Left forelimb (tissue), 1 donor: ENCODE data around the gene ANKRD29.
A peak's percentile ranks its signal among the peaks of the same experiment; 100 is the strongest.

Experiments used
- DNase-seq: peaks from one replicate; pipeline ENCODE4 v3.0.0-alpha.2; 2018; ENCODE audit warnings: low spot score

The ANKRD29 gene, protein sequence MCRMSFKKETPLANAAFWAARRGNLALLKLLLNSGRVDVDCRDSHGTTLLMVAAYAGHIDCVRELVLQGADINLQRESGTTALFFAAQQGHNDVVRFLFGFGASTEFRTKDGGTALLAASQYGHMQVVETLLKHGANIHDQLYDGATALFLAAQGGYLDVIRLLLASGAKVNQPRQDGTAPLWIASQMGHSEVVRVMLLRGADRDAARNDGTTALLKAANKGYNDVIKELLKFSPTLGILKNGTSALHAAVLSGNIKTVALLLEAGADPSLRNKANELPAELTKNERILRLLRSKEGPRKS

DNA sequence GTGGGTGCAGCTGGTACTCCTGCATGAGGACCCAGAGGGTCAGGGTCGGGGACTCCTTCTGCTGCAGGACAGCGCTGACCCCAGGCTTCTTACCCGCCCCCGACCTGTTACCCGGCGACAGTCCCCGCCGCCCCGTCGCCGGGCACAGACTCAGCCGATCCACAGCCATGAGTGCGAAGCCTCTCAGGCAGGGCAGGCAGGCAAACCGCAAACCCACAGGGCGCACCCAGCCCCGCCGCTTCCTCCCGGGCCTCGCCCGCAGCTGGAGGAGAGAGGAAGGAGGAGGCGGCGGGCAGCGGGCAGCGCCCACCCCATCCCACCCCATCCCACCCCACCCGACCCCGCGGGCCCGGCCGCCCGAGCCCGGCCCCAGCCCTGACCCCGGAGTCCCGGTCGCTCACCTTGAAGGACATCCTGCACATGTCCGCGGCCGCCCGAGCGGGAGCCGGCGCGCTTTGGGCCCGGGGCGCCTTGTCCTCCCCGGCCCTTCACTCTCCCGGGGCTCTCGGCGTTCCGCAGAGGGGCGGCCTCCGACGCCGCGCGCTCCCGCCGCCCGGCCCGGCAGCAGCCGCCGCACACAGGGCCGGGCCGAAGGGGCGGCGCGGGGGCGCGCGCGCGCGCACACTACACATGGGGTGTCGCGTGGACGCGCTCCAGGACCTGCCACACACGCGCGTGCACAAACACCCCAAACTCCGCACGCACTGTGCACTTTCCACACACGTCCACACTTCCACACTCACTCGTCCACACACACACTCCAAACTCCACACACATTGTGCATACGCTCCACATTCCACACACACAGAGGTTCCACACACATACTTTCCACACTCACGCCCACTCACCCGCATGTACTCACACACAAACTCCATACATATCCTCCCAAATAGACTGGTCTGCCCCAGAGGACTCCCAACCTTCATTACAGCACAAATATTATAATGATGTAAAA, at the start of gene ANKRD29:
ANKRD29 (minus strand) TSS at position 603 of the 955 bp plus-strand sequence; CDS start at position 422, 181 bp downstream.
- no peak for DNase-seq

DNA sequence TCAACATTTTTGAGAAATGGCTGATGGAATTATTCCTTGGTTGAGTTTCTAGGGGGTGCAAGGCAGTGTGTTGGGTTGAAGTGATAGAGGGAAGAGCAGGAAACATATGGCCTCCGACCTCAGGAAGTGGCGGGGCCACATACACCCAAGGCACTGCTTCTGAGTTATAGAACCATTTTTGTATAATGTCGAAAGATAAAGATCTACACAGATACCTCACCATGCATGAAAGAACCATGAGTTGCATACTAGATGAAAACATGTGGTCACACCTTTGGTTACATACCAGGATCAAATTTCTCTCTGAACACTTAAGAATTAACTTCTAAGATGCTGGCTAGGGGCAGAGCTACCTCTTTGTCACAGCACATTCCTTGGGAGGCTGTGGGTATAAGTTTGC, 49.7 kb upstream of the ANKRD29 start:
- DNase-seq, result no peak

DNA sequence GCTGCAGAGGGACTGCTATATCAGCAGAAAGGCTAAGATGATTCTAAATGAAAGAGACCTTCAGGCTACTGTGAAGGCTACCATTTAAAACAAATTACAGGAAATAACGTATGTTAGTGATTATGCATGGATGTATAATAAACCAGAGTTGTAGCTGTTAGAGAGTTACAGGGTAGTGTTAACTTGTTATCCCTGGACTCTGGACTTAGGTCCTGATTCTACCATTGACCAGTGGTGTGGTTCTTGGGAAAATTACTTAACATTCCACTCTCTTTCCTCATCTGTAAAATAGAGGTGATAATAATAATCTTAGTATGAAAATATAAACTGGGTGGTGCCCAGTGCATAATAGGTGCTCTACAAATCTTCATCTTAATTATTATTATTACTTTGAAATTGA, 48.7 kb upstream of the ANKRD29 start:
- no peak for DNase-seq

DNA sequence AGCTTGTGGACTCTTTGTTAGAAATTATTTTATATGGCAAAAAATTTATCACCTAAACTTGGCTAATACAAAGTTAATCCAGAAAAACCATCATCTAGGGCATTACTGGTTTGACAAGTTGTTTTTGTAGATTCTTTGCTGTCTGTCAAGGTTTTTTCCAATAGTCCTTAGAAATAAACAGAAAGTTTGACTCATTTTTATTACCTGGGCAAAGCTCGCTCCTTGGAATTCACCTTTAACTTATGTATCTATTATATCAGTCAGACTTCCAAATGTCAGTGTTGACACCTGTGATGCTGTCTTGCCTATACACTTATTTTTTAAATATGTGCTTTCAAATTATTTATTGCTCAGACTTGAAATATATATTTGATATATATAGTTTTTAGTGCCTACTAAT, 48.2 kb upstream of the ANKRD29 start:
- no peak for DNase-seq

DNA sequence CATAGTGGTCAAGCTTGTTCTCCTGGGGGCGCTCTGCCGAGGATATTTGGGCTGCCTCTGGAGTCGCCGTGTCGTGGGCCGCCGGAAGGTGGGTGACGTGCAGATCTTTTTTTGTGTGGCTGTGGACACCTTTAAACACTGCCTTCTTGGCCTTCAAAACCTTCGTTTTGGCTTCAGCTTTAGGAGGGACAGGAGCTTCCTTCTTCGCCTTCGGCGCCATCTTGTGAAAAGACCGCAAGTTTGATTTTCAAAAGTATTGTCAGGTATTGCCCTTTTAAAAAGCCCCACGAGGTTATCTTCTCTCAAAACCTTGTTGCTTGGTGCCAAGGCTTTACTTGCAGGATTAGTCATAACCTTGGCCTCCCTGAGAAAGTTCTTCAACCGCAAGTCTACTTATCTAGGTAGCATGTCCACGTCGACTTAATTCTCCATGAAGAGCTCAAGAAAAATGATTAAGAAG, 47.4 kb upstream of the ANKRD29 start:
- no peak for DNase-seq

DNA sequence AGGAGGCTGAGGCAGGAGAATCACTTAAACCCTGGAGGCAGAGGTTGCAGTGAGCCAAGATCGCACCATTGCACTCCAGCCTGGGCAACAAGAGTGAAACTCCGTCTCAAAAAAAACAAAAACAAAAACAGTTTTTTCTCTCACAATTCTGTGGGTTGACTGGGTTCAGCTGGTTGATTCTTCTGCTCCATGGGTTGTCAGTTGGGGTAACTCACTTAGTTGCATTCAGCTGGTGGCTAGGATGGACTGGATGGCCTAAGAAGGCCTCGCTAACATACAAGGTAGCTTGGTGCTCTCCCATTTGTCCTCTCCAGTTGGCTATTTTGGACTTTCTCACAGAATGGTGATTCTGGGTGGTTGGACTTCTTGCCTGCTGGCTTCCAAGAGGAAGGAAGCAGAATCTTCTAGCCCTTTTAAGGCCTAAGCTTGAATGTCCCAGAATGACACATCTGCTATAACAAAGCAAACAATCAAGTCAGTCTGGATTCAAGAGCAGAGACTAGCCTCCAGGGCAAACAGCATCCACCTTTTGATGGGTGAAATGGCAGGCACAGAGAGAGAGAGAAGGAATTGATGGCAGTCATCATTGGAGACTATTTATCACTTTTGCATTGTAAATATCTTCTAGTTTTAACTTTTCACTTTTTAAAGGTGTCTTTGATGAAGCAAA, 44.4 kb upstream of the ANKRD29 start:
- no peak for DNase-seq

DNA sequence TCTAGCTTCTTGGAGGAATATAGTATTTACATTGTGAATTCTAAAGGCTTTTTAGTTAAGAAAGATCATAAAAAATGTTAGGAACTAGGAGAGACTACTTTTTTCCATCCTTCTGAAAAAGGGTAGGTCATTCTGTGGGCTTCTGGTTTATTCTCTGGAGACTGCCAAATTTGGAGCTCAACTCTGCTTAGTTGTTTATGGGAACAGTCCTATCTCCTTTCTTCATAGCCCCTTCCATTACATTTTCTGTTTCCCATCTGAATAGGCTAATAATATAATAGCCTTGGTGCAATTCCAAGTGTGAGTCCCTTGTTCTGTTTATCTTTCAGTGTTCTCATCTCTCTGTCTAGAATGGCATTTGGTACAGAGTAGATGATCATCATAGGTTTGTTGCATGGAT, 42.1 kb upstream of the ANKRD29 start:
- DNase-seq, result no peak

DNA sequence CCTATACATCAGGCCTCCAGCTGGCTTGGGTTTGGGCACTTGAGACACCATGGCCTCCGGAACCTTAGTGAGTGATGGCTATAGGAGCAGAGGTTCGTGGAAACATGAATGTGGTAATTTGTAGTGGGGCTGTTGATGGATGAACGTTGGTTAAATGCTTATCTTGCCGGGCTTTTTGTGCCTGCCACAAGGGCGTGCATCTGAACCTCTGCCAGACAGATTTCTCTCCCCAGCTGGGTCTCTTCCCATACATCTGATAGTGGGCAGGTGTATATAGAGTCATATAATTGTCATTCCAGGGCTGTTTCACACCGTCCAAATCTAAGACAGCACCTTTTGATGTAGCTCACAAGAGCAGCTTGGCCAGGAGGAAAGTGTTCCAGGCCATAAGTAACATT, 41.3 kb upstream of the ANKRD29 start:
- DNase-seq, result no peak

DNA sequence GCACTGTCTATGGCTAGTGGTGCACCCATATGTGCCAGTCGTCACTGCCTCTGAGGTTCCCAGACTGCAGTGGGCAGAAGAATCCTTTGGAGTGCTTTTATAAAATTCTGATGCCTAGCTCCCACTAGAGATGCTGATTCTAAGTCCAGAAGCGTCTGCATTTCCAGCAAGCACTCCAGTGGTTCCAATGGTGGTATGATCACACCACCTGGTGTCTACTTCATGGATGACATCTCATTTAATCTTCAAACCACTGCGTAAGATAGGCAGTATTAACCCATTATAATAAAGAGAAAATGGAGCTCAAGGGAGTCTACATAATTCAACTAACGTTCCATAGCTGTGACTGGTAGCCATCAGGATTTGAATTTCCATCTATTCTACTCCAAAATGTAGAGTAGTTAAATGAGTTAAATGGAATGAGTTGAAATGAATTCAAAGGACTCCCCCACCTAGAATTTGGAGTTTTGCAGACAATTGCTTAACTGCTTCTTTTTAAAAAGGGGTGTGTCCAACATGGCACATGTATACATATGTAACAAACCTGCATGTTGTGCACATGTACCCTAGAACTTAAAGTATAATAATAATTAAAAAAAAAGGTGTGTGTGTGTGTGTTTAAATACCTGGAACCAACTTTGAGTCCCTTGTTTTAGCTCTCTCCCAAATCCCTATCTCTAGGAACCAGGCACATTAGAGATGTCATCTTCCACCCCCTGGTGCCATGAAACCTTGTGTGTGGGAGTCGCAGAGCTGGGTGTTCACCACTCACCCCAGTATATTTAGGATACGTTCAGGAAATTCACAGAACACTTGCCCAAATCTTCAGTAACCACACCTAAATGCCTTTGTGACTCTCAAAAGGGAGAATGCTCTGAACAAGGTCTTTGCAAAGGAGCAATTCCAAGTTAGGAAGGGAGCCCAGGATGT, 40.6 kb upstream of the ANKRD29 start:
- DNase-seq, result no peak

DNA sequence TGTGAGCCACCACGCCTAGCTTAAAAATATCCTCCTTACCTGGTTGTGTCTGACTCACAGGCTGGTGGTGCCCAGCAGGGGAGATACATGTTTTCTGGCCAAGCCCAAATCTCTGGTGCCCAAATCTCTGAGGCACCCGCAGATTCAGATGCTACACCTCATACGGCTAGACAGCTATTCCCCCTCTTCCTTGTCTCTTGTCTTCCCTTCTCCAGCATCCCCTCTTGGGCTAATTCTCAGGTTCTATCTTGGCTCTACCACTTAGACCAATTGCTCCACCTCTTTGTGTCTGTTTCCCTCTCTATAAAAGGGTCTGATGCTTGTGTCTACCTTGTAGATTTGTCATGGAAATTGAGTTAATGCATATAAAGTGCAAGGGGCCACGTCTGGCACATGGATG, 39.9 kb upstream of the ANKRD29 start:
- DNase-seq, result no peak

DNA sequence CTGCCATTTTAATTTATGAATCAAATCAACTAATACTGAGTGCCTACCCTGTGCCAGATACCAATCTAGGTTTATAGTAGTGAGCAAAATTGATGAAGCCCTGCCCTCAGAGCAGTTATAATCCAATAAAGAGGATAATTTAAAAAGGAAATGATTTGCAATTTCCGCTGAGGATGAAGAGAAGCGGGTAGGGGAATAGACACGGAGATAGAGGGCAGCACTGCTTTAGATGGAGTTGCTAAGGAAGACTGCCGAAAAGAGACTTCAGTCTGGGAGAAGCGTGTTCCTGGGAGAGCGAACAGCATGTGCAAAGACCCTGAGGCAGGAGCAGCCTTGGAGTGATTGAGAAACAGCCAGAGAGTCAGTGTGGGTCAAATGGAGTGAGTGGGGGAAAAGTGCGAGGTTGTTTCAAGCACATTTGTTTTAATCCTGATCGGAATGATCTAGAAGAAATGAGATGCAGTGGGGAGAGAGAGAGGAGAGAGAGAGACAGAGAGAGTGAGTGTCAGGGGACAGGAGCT, 38.9 kb upstream of the ANKRD29 start:
- DNase-seq, result no peak

DNA sequence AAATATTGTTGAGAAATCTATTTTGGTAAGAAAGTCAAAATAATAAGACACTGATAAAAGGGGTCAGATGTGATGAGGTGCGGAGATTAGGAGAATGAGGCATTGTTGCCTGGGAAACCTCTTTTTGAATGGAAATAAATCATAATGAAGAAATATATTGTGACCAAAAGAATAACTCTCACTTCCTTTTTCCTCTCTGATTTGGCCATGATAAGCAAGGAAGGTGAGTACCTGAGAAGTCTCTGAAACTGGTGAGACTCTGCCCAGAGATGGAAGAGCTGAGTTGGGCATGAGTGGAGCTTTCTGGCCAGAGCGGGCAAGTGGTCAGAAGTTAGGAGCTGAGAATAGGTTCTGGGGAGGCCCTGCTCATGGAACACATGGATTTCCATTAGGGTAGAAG, 38.3 kb upstream of the ANKRD29 start:
- no peak for DNase-seq

DNA sequence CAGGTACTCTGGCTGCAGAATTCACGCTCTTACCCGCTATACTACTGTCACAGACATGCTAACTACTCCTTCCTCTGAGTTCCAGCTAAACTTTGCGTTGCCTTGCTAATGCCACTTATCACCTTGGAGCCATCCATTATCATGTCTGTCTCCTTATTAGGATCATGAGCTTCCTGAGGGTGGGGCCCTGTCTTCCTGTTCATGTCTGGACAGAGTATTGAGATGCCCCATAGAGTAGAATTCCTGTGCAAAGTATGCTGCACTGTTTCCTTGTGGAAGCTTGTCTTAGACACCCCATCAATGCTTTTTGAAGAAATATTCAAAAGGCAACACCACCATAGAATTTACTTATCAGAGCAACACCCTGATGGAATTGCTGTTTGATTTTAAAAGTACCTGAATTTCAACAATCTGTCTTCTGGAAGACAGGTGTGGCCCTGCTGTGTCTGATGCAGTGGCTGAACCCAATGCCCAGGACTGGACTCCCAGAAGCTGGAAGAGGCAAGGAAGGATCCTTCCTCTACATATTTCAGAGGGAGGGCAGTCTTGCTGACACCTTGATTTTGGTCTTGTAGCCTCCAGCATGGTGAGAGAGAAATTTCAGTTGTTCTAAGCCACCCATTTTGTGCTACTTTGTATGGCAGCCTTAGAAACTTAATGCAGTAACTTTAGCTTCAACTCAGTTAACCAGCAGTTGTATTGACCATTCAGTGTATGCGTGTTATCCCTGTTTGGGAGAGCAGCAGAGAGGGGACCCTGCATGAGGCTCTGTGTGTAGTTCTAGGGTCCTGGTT, 32.1 kb upstream of the ANKRD29 start:
- no peak for DNase-seq

DNA sequence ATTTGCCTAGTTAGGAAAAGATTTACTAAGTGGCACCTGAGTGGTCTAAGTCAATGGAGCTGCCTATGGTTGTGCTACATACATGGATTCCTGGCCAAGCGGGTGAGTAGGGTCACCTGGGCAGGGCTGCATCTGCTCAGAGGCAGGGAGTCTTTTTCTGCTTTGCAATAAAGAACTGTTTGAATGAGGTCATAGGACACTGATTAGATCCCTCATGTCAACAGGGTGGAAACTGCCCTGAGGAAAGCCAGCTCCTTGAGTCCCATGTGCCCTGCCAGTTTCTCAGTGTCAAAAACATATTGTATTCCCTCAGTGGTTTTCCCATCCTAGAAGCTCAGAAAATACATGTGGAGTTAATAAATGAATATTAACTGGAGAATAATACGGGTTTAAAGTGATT, 31.1 kb upstream of the ANKRD29 start:
- no peak for DNase-seq

DNA sequence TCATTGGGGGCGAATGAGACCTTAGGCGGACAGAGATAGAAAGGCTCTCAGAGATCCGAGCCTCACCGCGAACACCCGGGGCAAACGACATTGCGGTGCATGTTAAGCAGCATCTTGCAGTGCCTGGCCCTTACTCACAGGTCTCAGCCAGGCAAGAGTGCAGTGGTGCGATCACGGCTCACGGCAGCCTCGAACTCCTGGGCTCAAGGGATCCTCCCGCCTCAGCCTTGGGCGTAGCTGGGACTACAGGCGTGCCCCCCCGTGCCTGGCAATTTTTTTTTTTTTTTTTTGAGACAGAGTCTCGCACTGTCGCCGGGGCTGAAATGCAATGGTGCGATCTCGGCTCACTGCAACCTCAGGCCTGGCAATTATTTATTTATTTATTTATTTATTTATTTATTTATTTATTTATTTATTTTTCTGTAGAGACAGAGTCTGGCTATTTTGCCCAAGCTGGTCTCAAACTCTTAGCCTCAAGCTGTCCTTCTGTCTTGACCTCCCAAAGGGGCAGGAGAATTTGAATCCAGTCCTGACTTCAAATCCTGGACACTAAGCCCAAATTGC, 27.9 kb upstream of the ANKRD29 start:
- no peak for DNase-seq

DNA sequence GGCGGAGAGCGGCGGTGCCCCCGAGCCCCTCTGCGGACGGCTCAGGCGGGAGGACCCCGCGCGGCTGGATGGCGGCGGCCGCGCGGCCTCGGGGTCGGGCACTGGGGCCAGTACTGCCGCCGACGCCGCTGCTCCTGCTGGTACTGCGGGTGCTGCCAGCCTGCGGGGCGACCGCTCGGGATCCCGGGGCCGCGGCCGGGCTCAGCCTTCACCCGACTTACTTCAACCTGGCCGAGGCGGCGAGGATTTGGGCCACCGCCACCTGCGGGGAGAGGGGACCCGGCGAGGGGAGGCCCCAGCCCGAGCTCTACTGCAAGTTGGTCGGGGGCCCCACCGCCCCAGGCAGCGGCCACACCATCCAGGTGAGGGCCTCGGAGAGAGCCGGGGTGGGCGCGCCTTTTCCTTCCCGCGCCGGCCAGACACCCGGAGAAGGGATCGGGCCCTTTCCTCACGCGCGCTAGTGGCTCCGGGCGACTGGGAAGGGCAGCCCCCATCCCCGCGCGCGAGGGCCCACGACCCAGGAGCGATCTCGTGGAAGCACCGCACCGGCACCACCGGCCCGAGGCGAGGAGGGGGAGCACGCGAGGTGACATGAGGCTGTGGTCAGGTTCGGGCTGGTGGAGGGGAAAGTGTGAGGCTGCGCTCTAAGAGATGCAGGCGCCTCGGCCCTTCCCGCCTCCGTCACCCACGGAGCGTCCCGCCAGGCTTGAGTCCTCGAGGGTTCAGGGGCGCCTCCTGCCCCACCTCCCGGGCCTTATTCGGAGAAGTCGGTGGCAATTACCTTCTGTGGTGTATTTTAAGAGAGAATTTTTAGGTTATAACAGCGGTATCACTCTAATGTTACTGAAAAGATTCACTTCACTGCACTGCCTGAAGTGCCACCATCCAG, 27.1 kb upstream of the ANKRD29 start:
- DNase-seq, result no peak

DNA sequence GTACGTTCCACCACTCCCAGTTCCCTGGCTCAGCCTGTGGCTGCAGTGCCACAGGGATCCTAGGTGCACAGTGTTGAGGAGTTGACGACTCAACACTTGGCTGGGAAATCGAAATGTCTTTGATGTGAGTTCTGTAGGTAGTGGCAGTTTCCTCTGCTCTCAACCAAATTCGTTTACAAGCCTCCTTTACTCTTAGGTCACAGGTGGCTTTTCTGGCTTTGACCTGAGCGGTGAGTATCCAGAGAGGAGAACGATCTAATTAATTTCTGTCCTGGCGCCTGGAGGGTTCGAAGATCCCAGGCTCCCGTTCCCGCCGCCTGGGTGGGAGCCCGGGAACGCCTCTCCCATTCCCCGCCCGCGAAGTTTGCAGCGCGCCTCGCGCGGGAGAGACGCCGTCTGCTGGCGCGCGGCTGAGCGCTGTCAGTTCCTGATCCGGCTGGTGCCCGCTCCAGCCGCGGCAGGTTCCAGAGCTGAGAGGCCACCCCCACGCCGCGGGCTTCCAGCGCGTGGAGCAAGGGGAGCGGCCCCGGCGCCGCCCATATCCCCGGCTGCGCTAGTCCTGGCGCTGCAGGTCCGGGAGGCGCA, 26.4 kb upstream of the ANKRD29 start, which contains the start of gene LAMA3:
LAMA3 (plus strand) TSS at position 423 of the 585 bp plus-strand sequence. CDS start 231 bp downstream, outside the sequence.
- DNase-seq, result peak; percentile 72

DNA sequence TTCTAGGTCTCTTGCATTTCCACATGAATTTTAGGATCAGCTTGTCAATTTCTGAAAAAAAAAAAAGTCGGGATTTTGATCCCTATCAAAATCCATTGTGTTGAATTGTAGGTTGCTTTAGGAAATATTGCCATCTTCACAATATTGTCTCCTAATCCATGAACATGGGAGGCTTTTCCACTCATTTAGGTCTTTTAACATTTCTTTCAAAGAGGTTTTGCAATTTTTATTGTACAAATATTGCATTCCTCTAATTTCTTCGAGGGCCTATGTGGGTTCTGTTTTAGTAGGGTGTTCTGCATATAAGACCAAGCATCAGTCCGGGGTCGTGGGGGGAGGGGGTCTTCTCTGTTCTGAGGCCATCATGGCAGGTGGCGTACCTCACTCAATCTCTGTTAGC, 25.8 kb upstream of the ANKRD29 start:
- DNase-seq, result no peak
